ENCODE results near the gene DDX39B.
"Not testable (repeated sequence)": the region's sequence is repeated elsewhere in the genome, so short reads cannot be mapped to it uniquely, and the experiment has no call there.

DDX39B gene

GRCh38 chr6:31557443-31558317 lies 15.9 kb upstream of the DDX39B start:
- no peak overlapping the region for H3K4me3 ChIP-seq (ENCODE audit: low read depth, low read length)
- DNase-seq (ENCODE audit: low read depth): no peak
- no peak for TF ChIP-seq CTCF (IDR thresholded peaks at IDR 0.05; ENCODE audit: control insufficient read depth, extremely low read depth, insufficient read depth)

GRCh38 chr6:31556307-31556706 lies 14.5 kb upstream of the DDX39B start:
- no peak for DNase-seq (ENCODE audit: low read depth)
- no peak for TF ChIP-seq CTCF (IDR thresholded peaks at IDR 0.05; ENCODE audit: control insufficient read depth, extremely low read depth, insufficient read depth)
- H3K4me3 ChIP-seq (ENCODE audit: low read depth, low read length): no peak overlapping the region

GRCh38 chr6:31551371-31551770 lies 9.6 kb upstream of the DDX39B start:
- not testable (repeated sequence) for H3K4me3 ChIP-seq (ENCODE audit: low read depth, low read length); DNase-seq (ENCODE audit: low read depth)
- TF ChIP-seq CTCF (IDR thresholded peaks at IDR 0.05; ENCODE audit: control insufficient read depth, extremely low read depth, insufficient read depth): 0 out of 2 replicates have a peak, but pooled peaks have one; percentile 11

DNA sequence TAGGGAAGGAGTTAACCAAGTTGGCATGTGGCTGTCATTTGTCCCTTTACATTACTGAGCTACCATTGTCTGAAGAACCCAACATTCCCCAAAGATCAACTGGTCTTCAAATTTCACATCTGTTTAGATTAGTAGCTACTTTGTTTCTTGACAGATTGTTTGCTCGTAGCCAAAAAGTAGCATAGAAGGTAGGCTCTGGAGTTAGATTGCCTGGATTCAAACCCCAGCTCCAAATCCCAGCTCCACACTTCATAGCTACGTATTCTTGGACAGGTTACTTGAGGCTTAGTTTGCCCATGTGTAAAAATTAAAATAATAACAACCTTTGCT lies 6.7 kb upstream of the DDX39B start:
- peak overlapping the region; percentile 60 for H3K4me3 ChIP-seq (ENCODE audit: low read depth, low read length)
- DNase-seq (ENCODE audit: low read depth): no peak

GRCh38 chr6:31547727-31548543 lies 6.1 kb upstream of the DDX39B start:
- peak overlapping the region; percentile 60 for H3K4me3 ChIP-seq (ENCODE audit: low read depth, low read length)
- TF ChIP-seq CTCF (IDR thresholded peaks at IDR 0.05; ENCODE audit: control insufficient read depth, extremely low read depth, insufficient read depth): no peak
- no peak for DNase-seq (ENCODE audit: low read depth)

More for the DNA sequence above, 6.7 kb upstream of the DDX39B start:
- no peak for TF ChIP-seq CTCF (IDR thresholded peaks at IDR 0.05; ENCODE audit: control insufficient read depth, extremely low read depth, insufficient read depth)

DNA sequence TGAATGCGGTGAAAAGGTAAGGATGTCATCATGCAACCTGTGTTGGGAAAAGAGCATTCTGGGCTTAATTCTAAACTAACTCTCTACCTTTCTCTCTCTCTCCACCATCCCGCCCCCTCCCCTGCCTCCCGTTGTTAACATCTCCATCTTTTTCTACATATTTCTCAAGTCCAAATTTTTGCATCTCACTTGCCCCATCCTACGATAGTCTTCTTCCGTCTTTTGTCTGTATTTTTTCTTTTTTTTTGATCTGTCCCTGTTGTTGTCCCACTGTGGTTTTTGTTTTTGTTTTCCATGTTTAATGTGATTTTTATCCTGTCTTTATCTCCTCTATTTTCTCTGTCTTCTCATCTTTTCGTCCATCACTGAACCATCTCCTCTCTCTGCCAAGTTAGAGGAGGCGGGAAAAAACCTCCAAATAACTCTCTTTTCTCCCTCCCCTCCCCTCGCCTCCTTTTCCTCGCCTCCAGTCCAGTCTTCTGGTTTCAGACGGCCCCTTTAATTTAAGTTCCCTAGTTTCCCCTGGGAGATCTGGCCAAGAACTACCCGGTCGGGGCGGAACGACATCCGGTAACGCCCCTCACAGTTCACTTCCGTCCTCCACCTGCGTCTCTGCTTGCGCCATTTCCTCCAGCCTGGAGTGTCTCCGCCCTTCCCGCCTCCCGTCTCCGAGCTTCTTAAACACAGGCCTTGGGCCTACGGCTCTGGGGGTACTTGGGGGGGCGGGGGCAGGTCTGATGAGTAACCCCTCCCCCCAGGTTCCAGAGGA lies 5.3 kb upstream of the DDX39B start, which contains the start of gene NFKBIL1:
Gene NFKBIL1, plus strand, starts transcription at position 651 of the 769 bp plus-strand sequence. Its CDS starts 87 bp downstream, at position 738.
- DNase-seq (ENCODE audit: low read depth): peak; percentile 93
- TF ChIP-seq CTCF (IDR thresholded peaks at IDR 0.05; ENCODE audit: control insufficient read depth, extremely low read depth, insufficient read depth): no peak
- H3K4me3 ChIP-seq (ENCODE audit: low read depth, low read length): peak within 1 kb of the TSS; percentile 60

Measured in LNCaP clone FGC (cell line).